Endometrium (tissue), 2 donors: Measurements from ENCODE around the gene CABLES1.
"Not testable (repeated sequence)": the region's sequence is repeated elsewhere in the genome, so short reads cannot be mapped to it uniquely, and the experiment has no call there.

ENCODE experiments used
- FAIRE-seq: peaks from 2 replicates; lab custom pipeline; 2012; peaks lifted over from hg19 to GRCh38; lab: Jason Lieb, UNC
- donor health status: control.
- donor health status: control.

Gene CABLES1

GRCh38 chr18:23266717-23267446, 131.6 kb downstream of the CABLES1 start:
- no peak for FAIRE-seq

DNA sequence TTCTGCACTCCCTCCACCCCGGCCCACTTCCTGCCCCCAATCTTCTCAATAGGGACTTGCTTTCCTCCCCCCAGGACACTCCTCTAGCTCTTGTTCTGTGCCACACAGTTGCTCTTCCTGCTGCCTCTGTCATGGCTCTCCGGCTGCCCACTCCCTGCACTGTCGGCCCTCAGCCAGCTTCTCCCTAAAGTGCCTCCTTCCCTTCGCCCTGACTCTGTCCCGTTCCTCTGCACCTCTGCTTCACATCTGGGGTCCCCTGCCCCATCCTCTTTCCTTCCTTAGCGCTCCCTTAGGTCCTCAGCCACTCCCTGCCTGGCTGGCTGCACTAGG, 132.1 kb downstream of the CABLES1 start:
- FAIRE-seq, result no peak

- no peak for FAIRE-seq
Measured at GRCh38 chr18:23268641-23269040, 133.4 kb downstream of the CABLES1 start.

- not testable (repeated sequence) for FAIRE-seq
Measured at GRCh38 chr18:23269068-23269467, 133.8 kb downstream of the CABLES1 start.

GRCh38 chr18:23269928-23270327, 134.6 kb downstream of the CABLES1 start:
- FAIRE-seq, result no peak

GRCh38 chr18:23270986-23271680, 135.8 kb downstream of the CABLES1 start:
- no peak for FAIRE-seq

DNA sequence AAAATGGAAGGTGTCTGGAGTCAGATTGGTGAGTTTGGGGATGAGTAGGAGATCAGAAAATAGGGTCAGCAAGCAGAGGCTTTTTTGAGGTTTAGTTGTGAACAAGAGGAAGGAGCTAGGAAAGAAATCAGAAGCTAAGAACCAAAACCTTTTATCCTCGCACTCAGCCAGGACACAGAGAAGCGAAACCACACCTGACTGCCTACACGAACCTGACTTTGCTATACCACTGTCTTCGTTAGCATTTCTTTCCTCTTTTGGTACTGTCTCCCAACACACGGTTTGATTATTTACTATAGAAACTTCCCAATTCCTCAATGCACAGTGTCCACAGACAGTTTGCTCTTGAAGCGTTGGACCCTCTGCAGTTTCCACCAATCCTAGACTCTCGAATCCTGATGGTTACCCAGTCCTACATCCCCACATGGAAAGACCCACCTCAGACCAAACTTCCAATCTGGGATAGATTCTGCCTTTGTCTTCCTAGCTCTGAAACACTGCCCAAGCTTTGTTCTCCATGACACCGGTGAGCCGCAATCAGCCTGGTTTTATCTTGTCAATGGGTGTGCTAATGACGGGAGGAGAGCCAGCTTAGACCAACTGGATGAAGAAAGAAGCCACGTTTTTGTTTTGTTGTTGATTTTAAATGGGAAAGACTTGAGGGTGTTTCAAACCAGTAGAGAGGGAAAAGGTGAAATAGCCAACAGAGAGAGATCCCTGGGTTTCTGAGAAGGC, 137.4 kb downstream of the CABLES1 start:
- FAIRE-seq, result no peak

DNA sequence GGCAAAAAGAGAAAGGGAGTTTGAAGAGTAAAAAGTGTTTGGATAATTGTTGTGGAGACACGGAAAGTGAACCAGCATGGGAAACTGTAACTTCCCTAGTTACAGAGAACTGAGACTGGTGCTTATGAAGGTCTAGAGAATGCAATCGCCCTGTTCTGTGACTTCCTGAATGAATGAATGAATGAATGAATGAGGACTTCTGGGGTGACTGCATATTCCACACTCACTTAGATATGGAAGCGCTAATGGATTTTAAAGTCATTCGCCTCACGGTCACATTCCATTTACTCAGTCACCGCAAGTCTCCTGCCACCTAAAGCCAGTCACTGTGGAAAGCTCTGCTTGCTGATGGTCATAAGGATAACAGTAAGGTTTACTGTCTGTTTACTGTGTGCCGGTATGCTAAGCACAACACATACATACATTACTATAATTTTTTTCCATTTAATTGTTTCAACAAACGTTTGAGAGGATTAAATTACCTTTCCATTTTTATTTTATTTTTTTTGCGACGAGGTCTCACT, 138.2 kb downstream of the CABLES1 start:
- FAIRE-seq, result no peak

DNA sequence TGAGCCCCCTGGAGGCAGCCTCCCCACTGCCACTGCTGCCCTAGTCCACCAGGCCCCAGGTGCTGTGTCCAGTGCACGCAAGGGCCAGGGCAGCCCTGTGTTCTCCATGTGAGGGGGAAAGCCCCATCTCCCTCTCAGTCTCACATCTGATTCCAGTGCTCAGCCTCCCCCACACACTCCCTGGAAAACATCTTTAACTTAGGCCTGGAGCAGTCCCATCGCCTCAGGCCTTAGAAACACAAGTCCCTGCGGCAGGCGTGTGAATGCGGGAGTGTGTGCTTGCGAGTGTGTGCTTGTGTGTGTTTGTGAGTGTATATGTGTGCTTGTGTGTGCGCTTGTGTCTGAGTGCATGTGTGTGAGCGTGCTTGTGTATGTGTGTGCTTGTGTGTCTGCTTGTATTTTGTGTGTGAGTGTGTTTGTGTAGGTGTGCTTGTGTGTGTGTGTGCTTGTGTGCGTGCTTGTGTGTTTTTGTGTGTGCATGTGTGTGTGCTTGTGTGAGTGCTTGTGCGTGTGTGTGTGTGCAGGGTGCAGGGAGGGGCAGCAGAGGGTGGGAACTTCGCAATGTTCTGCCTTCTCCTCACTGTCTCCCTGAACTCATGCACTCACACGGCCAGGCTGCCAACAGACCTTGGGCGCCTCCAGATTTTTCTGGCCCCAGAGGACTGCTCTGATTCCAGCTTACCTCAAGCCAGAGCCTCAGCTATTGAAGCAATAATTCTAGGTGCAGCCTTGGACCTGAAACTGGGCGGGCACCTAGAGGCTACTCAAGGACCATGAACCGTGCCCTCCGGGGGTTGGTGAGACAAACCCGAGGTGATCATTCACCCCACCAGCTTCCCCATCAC, 139.6 kb downstream of the CABLES1 start:
- no peak for FAIRE-seq

DNA sequence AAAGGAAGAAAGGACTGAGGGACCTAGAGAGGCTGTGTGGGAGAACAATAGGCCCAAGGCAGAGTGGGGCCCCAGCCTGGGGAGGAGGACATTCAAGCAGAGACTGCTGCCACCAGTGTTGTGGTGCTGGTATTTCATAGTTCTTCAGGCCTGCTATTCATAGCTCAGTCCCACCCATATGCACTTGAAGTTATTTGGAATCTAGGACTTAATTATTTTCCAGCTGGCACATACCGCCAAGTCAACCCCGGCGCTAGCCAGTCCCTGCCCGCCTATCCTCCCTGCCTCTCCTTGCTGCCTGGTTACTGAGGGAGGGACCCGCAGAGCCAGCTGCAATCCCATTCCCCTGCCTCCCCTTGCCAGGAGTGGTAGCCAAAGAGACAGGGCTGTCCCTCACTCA, 141.2 kb downstream of the CABLES1 start:
- no peak for FAIRE-seq

DNA sequence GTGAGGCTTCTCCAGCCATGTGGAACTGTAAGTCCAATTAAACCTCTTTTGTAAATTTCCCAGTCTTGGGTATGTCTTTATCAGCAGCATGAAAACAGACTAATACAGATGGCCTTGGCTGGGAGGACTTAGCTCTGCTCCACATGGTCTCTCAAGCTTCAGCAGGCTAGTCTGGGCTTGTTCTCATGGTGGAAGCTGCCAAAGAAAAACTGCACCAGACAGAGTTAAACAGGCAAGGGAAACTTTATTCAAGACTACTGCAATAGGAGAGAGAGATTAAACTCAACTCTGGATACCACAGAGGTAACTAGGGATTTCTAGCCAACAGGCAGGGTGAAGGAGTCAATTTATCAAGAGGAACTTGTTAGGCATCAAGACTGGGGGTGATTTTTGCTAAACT, 142.1 kb downstream of the CABLES1 start:
- FAIRE-seq, result no peak

- no peak for FAIRE-seq
Measured at GRCh38 chr18:23279931-23280330, 144.6 kb downstream of the CABLES1 start.

DNA sequence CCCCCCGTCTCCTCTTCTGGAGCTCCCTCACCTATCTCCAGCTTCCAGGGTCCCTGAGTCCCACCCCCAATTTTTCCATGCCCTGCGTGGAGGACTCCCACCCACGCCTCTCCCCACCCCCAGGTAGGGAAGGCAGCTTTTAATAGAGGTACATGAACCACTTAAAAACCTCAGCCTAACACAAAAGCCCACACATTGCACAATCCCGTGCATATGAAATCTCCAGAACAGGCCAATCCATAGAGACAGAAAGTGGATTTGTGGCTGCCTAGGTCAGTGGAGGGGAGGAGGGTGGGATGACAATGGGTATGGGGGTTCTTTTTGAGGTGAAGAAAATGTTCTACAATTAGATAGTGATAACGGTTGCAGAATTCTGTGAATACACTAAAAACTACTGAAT, 145.6 kb downstream of the CABLES1 start:
- no peak for FAIRE-seq

- no peak for FAIRE-seq
Measured at GRCh38 chr18:23281626-23282436, 146.5 kb downstream of the CABLES1 start.

DNA sequence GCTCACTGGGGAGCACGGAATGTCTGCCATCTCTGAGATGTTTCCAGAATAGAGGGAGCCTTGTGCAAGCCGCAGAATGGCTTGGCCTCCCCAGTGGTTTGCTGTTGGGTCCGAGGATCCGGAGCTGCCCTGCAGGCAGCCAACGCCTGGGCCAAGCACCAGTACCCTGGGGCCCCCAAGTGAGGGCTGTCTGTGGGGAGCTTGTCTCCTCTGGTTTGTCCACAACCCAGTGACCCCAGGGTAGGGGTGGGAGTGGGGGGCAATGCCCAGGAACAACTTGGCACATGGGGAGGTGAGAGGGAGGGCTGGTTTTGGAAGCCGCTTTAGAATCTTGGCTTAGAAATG, 147.1 kb downstream of the CABLES1 start:
- FAIRE-seq, result no peak

- no peak for FAIRE-seq
Measured at GRCh38 chr18:23283916-23284430, 148.7 kb downstream of the CABLES1 start.

GRCh38 chr18:23284629-23285028, 149.3 kb downstream of the CABLES1 start:
- no peak for FAIRE-seq

DNA sequence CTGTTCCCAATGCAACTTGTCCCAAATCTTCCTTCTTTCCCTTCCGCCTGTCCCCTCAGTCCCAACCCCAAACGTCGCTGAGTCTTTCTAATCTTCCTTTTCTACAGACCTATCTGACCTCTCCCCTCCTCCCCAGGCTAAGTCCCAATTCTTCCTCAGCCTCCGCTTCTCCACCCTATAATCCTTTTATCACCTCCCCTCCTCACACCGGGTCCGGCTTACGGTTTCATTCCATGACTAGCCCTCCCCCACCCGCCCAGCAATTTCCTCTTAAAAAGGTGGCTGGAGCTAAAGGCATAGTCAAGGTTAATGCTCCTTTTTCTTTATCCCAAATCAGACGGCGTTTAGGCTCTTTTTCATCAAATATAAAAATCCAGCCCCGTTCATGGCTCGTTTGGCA, 150.3 kb downstream of the CABLES1 start:
- not testable (repeated sequence) for FAIRE-seq

- no peak for FAIRE-seq
Measured at GRCh38 chr18:23291456-23292205, 156.3 kb downstream of the CABLES1 start.

DNA sequence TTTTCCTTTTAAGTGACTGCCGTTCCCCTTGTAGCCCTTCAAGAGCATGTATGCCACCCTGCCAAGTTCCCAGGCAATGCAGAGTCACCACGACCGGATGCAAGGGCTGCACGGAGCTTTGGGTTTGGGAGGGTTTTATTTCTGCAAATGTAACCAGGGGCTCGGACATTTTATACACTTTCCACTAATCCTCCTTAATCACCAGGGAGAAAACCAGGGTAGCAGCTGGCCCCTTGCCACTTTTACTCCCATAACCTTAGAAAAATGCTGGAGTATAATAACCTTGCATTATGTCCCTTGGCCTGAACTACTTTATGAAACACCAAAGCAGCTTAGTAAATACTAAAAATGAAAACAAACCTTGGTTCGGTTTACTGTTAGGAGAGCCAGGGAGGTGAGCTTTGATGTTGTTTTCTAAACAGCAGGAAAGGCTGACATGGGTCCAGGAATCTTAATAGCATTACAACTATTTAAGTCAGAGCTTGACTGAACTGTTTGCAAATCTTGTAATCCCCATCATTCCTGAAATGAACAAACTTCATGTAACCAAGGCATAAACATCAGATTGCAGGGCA, 165.0 kb downstream of the CABLES1 start:
- peak; percentile 97 for FAIRE-seq
